HL-60/S4 treated with retinoic acid at 250 ng/mL for 4 days and 3 days (cell line): ENCODE results near the gene HEXIM1.

Source experiments
- in situ Hi-C: fragments of 300-500 bp; cut with MboI; formaldehyde crosslinking; loops from 2 replicates; pipeline ENCODE4 v1.7.0; 2022; ENCODE audit warnings: low sequenced_read_pairs

The HEXIM1 gene, protein sequence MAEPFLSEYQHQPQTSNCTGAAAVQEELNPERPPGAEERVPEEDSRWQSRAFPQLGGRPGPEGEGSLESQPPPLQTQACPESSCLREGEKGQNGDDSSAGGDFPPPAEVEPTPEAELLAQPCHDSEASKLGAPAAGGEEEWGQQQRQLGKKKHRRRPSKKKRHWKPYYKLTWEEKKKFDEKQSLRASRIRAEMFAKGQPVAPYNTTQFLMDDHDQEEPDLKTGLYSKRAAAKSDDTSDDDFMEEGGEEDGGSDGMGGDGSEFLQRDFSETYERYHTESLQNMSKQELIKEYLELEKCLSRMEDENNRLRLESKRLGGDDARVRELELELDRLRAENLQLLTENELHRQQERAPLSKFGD

DNA sequence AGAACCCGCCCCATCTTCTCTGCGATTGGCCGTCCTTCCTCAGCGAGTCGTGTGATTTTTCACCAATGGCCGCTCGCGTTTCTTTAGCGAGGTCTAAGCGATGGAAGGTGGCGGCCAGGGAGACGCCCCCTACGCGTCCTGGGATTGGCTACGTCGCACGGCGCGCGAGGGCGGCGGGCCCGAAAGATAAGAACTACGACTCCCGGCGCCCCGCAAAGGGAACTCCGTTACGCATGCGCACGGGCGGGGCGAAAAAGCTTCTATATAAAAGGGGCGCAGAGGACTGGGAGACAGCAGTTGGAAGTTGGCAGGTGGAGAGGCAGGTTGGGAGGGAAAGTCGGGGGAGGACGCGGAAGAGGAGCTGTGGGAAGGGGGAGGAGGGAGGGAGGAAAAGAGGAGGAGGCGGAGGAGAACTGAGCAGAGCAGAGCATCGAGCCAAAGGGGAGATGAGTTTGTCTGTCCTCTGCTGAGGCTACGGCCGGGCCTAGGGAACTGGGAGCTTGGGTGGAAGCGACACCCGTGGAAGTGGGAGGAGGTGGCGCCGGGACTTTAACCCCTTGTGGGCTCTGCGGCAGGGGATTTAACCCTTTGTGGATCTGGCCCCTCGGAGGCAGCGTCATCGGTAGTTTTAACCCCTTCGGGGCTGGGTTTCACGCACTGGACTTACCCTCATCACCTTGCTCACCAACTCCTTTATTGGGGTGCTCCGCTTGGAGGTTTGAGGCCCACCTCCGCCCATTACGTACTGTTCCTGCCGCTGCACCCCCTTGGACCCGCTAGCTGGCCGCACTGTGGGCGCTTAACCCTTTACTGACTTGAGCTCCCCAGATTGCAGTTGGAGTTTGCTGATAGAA lies at the start of gene HEXIM1:
Gene HEXIM1 (plus strand): TSS at position 293 of the 854 bp plus-strand sequence. CDS start 716 bp downstream, outside the sequence.
- in situ Hi-C loops, result no loop called here

DNA sequence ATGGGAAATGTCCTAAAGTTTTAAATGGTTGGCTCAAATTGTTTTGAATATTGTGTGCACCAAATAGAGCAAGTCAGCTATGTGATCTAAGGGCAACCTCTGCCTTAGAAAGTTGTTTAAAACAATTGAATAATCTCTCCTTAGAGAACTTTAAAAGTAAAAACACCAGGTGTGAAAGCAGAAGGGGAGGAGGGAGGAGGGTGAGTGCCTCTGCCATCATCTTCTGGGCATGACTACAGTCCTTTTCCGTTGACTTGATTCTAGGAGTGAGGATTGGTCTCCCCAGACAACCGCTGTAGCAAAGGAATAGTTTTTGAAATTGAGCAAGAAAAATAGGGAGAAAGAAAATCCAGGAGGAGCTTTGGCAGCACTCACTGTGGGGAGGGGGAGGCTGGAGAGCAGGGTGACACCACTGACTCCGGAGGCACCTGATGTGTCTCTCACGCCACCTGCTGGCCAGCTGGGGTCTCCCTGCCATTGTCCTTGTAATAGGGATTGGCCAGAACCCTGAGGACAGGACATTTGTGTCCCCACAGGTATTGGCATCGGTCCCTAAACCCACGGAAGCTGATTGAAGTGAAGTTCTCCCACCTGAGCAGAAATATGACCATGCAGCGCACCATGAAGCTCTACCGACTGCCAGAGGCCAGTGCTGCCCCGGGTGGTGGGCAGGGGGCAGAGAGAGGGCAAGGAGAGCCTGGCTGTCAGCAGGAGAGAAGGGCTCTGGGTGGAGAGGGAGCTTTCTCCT lies 49.2 kb upstream of the HEXIM1 start:
- in situ Hi-C loops, result loop anchor here (10.0 kb wide), 1 partner anchor 174 kb away; no protein-coding TSS in a partner anchor

DNA sequence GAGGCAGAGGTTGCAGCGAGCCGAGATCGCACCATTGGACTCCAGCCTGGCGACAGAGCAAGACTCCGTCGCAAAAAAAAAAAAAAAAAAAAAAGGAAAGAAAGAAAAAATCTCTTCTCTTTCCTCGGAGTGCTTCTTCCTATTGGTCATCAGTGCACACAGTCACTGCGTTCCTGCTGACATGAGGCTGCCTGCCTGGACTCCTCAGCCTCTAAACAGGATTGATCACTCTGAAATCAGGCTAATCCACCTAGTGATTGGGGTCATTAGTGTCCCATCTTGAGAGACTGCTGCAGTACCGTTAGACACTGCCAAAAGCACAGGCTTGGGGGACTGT lies 46.8 kb upstream of the HEXIM1 start:
- in situ Hi-C loops, result no loop called here

DNA sequence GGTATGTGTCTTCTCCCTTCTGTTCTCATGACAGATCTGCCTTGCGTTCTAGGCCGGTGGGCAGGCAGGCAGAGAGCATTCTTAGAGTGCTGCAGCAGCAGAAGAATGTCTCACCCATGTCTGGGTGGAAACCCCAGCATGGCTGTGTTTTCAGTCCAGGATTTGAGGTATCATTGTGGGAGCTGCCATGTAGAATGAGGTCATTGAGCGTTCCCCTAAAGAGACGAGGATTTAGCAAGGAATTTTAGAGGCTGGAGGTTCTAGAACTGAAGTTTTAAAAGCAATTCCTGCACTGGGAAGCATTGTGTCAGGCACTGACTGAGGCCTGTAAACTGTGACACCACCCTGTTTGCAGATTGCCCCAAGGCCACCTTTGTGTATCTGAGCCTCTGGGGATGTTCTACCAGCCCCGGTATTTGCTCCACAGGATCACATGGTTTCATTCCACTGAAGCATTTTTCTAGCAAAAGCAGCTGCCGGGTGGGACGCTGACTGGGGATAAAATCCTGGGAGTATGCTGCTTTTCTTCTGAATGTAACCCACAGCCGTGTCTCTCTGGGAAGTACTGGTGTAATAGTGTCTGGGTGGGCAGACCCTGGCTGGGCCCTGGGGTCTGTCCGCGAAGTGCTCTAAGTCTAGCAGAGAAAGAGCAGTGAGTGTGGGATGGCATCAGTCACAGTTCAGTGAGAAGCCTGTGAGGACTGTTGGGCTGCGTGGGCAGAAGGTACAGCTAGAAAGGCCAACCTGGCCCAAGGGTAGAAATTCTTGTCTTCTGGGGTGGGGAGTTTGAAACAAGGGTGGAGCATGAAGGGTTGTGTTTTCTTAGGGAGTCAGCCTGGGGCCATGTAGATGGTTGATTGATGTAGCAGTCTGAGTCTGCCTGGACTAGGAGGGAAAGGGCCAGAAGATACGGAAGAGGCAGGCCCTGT lies 46.1 kb upstream of the HEXIM1 start:
- in situ Hi-C loops, result no loop called here

DNA sequence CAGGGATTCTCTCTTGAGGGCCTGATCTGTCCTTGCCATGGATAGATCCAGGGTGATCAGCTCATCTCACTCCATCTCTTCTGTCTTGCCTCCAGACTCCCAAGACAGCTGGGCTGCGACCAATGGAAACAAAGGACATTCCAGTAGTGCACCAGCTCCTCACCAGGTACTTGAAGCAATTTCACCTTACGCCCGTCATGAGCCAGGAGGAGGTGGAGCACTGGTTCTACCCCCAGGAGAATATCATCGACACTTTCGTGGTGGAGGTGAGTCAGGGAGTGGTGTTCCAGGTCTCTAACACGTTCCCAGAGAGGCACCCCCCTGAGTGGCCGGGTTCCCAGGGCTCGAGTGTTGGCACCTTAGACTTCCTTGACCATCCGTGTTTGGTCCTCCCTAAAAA lies 45.4 kb upstream of the HEXIM1 start:
- in situ Hi-C loops, result no loop called here

DNA sequence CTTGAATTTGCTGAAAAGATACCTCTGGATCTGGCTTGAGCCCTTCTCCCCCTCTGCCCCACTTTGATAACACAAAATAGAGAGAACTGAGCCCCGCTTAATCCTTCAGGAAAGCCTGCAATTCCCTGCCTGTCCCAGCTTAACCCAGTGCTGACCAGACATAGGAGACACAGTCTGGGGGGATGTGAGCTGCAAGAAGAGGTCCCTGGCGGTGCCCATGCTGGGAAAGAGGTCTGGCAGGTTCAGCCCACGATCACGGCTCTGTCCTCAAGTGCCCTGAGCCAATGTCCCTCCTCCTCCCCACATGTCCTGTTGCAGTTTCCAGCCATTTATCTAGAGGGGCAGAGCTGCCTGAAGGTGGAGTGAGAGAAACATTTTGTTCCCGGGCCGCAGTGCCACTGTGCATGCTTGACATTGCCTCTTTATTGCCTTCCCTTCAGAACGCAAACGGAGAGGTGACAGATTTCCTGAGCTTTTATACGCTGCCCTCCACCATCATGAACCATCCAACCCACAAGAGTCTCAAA lies 44.9 kb upstream of the HEXIM1 start:
- in situ Hi-C loops, result no loop called here

DNA sequence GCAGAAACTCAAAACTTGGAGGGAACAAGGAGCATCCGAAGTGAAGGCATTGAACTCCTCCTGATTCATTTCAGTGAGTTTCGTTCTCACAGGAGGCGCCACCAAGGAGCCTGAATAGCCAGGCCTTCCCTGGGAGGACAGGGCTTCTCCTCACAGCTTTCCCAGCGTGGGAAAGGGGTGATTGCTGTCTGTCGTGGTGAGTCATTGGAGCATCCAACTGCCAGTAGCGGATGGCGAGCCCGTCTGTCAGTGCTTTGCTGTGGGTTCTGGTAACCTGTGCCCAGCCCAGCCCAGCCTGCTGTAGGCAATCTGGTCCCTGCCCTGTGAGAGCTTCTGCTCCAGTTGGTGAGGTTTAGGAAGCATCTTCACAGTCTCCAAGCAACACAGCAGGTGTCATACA lies 44.2 kb upstream of the HEXIM1 start:
- in situ Hi-C loops, result no loop called here

DNA sequence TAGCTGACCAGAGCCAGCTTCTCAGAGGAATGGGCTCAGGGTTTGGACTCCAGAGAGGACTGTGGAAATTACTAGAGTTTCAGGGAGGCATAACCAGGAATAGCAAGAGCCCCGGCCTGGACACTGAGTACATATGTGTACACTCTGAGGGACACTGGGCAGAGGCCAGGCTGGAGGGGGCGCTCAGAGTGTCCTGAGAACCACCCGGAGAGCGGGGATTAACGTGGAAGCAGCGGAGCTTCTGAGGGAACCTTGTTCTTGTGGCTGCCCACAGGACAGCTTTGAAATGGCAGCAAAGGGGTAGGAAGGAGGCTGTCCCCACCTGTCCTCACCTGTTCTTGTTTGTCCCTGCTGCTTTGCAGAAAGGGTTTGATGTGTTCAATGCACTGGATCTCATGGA lies 43.8 kb upstream of the HEXIM1 start:
- in situ Hi-C loops, result no loop called here

DNA sequence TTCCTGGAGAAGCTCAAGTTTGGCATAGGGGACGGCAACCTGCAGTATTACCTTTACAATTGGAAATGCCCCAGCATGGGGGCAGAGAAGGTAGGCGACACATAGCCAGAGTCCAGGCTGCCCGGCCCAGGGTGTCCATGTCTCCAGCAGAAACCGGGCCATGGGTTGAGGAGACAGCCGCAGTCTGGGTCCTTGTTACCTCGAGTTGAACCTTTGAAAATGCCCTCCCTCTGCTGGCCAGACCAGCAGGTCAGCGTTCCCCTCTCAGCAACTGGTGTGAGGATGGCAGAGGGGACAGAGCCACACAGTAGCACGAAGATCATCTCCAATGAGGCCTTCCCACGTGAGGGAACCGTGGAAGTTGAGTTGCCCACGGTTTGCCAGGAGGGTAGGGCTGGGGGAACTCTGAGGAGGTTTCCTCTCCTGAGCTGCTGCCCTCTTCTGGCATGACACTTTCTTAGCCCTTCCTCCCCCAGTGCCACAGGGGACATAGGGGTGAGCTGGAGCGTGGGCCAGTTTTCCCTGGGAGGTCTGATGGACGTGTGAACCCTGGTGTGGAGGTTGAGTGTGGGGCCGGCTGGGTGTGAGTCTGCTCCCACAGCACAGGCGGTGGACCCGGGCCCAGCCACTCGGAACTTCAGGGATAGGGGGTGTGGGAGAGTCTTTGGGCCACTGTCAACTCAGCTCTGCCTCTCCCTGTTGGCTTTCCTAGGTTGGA lies 43.2 kb upstream of the HEXIM1 start:
- in situ Hi-C loops, result no loop called here

DNA sequence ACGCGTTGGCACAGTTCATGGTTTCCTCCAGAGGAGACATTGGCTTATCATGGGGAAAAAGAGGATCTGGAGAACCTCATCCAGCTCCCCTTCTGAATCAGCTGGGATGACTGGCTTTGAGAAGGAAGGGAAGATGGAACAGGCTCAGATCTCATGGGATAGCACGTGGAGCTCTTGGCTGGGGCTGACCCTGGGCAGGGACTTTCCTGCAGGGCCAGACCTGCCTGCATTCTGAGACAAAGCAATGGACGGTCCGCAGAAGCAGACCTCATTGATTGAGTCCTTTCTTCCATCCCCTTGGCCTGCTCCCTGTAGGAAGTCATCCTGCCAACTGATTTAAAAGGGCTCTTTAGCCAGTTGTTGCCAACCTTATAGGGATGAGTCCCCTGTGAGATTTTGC lies 42.2 kb upstream of the HEXIM1 start:
- in situ Hi-C loops, result no loop called here

DNA sequence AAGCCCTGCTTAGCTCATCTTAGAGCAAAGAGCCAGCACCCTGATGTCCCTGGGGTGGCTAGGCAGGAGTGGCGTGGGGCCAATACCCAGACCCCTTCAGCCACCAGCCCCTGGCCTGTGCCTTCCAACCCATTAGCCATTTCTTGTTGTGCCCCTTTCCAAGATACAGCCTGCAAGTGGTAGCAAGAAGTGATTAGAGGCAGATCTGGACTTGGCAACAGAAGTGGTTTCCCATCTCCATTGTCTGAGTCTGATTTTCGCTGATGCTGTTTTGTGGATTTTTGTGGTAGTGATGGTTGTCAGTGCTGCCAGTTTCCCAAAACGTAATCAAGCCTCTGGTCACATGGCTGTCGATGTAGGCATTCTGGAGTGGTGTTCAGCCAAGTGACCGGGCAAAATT lies 41.7 kb upstream of the HEXIM1 start:
- in situ Hi-C loops, result no loop called here

DNA sequence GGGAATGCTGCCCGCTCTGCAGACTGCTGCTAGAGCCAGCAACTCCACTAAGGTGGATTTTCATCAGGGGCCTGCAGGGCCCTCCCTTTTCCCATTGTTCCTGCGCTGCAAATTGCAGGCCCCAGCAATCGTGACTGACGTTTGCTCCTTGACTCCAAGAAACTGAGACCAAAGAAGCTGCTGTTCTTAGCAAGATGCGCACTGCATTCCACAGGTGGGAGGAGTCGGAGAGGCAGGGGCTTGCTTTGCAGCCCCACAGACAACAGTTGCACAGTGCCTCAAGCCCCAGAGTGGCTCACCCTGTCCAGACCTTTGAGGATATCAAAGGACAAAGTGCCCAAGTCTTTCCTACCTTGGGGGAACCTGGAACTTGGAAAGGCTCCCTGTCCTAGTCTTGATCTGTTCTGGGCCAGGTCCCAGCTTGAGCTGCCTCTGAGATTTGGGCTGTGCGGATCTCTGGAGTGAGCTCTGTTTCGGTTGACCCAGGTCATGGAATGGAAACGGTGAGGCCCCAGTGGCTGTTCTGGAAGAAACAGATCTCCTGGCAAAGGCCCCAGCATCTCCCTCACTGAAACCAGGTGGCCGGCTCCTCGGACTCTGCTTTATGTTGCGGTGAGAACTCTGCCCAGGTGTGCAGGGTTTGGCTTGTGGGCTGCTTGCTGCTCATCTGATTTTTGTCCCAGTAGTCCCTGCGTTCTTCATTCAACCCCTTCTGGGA lies 40.8 kb upstream of the HEXIM1 start:
- in situ Hi-C loops, result no loop called here

DNA sequence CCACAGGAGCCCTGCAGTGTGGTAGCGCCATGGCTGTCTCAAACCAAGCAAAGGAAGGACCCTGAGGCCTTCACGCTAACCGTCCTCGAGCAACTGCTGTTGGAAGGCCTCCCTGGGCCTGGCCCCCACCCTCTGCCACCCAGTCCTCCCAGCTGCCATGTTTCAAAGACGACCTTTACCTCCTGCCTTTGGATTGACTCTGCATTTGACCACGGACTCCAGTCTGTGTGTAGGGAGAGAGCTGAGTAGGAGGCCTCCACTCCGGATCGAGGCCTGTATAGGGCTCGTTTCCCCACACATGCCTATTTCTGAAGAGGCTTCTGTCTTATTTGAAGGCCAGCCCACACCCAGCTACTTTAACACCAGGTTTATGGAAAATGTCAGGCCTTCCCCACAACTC lies 40.2 kb upstream of the HEXIM1 start:
- in situ Hi-C loops, result no loop called here

DNA sequence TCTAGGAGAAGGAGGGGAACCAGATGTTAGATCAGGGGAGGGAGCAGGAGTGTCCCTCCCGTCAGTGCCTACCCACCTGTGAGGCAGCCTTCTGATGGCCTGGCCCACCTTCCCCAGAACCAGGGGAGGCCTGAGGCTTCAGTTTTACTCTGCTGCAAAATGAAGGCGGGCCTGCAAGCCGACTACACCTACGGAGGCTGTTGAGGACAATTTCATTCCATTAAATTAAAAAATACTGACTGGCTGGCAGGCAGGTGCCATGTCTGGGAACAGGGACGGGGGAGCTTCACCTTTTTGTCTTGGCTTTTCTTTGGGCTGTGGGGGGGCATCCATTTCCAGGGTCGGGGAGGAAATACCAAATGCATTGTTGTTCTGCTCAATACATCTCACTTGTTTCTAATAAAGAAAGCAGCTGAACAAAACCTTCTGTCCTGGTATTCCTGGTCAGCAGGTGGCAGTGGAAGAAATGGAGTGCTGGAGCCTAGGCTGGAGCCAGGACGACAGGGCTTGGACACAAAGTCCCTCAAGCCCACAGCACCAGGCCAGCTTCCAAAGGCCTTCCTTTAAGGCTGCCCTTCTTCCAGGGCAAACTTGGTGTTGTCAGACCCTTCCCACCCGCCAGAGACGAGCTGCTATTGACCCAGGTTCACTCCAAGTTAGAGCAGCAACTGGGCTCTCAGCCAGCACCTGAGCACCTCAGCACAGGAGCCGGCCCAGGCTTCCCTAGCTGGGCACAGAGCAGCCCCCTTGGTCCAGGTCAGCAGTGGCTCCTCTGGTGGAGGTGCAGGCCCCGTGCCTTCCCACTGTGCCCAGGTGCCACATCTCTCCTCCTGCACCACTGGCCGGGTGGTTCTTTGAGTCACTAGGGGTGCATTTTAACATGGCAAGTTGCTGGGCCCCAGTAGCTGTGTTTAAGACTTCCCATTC lies 39.4 kb upstream of the HEXIM1 start:
- in situ Hi-C loops, result no loop called here

DNA sequence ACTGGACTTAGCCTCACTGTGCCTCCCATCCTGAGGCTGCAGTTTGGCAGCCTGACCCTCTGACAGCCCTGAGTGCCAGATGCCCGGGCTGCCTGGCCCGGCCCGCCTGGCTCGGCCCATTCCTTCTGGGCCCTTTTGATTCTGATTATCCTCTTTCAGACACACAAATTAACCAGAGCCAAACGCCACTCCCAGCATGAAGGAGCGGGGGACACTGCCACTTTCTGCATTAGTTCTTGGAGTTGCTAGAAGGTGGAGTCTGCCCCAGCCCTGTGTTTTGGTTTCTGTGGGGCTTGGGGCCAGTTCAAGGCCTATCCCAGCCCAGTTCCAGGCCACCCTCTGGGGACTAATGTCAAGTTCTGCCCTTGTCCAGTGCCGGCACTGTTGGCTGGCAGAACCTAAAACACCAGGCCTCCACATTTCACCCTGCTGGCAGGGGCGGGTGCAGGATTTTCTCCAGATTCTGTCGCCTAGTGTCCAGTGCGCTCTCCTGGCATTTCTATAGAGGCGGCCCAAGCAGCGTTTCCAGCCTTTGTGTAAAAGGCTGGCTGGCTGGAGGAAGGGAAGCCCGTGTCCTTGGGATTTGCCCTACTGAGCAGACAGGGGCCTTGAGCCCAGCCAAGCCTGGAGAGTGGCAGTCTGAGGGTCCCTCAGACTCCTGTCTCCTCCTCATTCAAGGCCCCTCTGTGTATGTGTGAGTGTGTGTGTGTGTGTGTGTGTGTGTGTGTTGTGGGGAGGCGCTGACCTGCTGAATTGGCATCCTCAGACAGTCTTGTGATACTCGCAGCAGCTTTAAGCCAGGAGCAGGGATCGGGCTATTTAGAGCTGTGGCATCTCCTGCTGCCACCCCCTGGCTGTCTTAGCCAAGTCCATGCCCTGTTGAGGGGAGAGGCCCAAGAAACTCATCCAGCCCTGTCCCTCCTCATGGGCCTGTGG lies 37.3 kb upstream of the HEXIM1 start:
- in situ Hi-C loops, result no loop called here

DNA sequence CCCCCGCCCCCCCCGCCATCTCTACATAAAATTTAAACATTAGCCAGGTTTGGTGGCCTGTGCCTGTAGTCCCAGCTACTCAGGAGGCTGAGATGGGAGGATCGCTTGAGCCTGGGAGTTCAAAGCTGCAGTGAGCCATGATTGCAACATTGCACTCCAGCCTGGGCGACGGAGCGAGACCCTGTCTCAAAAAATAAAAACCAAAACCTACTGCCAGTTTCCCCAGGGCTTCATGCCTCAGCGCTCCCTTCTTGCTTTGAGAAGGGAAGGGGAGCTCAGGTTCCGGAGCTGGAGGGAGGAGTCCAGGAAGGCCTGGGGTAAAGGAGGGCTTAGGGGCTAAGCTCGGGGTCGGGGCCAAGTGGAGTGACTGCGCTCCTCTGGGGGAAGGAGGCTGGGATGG lies 36.4 kb upstream of the HEXIM1 start:
- in situ Hi-C loops, result no loop called here
